IPS DF 4.7 (cell line): ENCODE data around the gene PPP2R2B.

ENCODE experiments used
- DNase-seq: peaks from one replicate; pipeline ENCODE4 v3.0.0-alpha.2; 2013; ENCODE audit warnings: low spot score; ENCODE audit errors: extremely low read depth

Gene PPP2R2B

GRCh38 chr5:146888351-146888978, 9.9 kb upstream of the PPP2R2B start:
- no peak for DNase-seq

- DNase-seq, result no peak
Measured at GRCh38 chr5:146884066-146884626, 5.6 kb upstream of the PPP2R2B start.

GRCh38 chr5:146883511-146883910, 5.0 kb upstream of the PPP2R2B start:
- DNase-seq, result no peak

GRCh38 chr5:146880966-146881365, 2.4 kb upstream of the PPP2R2B start:
- no peak for DNase-seq

- no peak for DNase-seq
Measured at GRCh38 chr5:146877783-146878475, 628 bp downstream of the PPP2R2B start.

GRCh38 chr5:146877178-146877681, 1.3 kb downstream of the PPP2R2B start:
- DNase-seq, result no peak

GRCh38 chr5:146873186-146873917, 5.2 kb downstream of the PPP2R2B start:
- DNase-seq, result no peak

- DNase-seq, result no peak
Measured at GRCh38 chr5:146872188-146872587, 6.4 kb downstream of the PPP2R2B start.

- no peak for DNase-seq
Measured at GRCh38 chr5:146867996-146868708, 10.4 kb downstream of the PPP2R2B start.

GRCh38 chr5:146866263-146866662, 12.3 kb downstream of the PPP2R2B start:
- no peak for DNase-seq

- DNase-seq, result no peak
Measured at GRCh38 chr5:146862641-146863040, 15.9 kb downstream of the PPP2R2B start.

GRCh38 chr5:146860213-146860893, 18.2 kb downstream of the PPP2R2B start:
- DNase-seq, result no peak

GRCh38 chr5:146852089-146852488, 26.5 kb downstream of the PPP2R2B start:
- DNase-seq, result no peak

- DNase-seq, result no peak
Measured at GRCh38 chr5:146851133-146851532, 27.4 kb downstream of the PPP2R2B start.

- no peak for DNase-seq
Measured at GRCh38 chr5:146849694-146850303, 28.8 kb downstream of the PPP2R2B start.

- no peak for DNase-seq
Measured at GRCh38 chr5:146848133-146848532, 30.4 kb downstream of the PPP2R2B start.

GRCh38 chr5:146840016-146840415, 38.5 kb downstream of the PPP2R2B start:
- DNase-seq, result no peak

GRCh38 chr5:146836226-146836842, 42.2 kb downstream of the PPP2R2B start:
- no peak for DNase-seq

GRCh38 chr5:146832985-146833732, 45.4 kb downstream of the PPP2R2B start:
- no peak for DNase-seq
